ENCODE measurements around the gene BABAM2. TPM values are rescaled to one million over a fixed set of nuclear protein-coding genes. Genes with fewer than 3 reads are reported as not detected.
A peak's percentile ranks its signal among the peaks of the same experiment; 100 is the strongest.

The BABAM2 gene
- total and polyA plus RNA-seq, 11 donors: 22.2 to 75.1 (median 62.5) TPM

- H3K4me1 ChIP-seq: peaks cover 9 to 56% (median 20%) of the 10 kb centered on the region in 12 donors
- peak overlapping the region in 1 of 12 donors; percentile 5 for H3K4me3 ChIP-seq
- H3K9me3 ChIP-seq: no peaks in the 10 kb centered on the region
- H3K27ac ChIP-seq: peak overlapping the region in 1 of 12 donors; percentile 73
- 78 to 83% (median 80%) methylated on average over 27 to 28 of the region's 28 CpGs for WGBS, 4 donors
- TF ChIP-seq POLR2A (IDR thresholded peaks at IDR 0.05) (no peak), CTCF (IDR thresholded peaks at IDR 0.05) (no peak)
- DNase-seq: peak in 3 of 5 donors; percentile 43 to 60 (median 54)
- H3K36me3 ChIP-seq: no peaks in the 10 kb centered on the region
- peak in 1 of 4 donors; percentile 21 for ATAC-seq
- intact Hi-C loops (cut with DNase I): loop anchor here in 3 of 10 donors (5.0 kb wide), 1 partner anchor 33 kb away; the partner anchor contains the start of gene FOSL2 (in 3 of the 3)
- no peaks in the 10 kb centered on the region for H3K27me3 ChIP-seq
Measured at GRCh38 chr2:28359222-28360057, 468.9 kb downstream of the BABAM2 start.

- Histone ChIP-seq H3K27me3 (no peaks in the 10 kb centered on the region), H3K27ac (peak overlapping the region in 2 of 12 donors; percentile 19 to 73), H3K4me3 (no peak overlapping the region), H3K9me3 (no peaks in the 10 kb centered on the region), H3K36me3 (no peaks in the 10 kb centered on the region), H3K4me1 (peaks cover 9 to 60% (median 21%) of the 10 kb centered on the region in 12 donors)
- no peak for DNase-seq
- intact Hi-C loops (cut with DNase I): no loop called here
- 89 to 91% (median 91%) methylated on average over 15 to 16 of the region's 16 CpGs for WGBS, 4 donors
- TF ChIP-seq CTCF (IDR thresholded peaks at IDR 0.05): no peak
- no peak for TF ChIP-seq POLR2A (IDR thresholded peaks at IDR 0.05)
- ATAC-seq: no peak
Measured at GRCh38 chr2:28360058-28360717, 469.7 kb downstream of the BABAM2 start.

GRCh38 chr2:28360718-28361293 is 470.3 kb downstream of the BABAM2 start:
- Histone ChIP-seq H3K27ac (peak overlapping the region in 2 of 12 donors; percentile 19 to 73), H3K27me3 (no peaks in the 10 kb centered on the region), H3K36me3 (no peaks in the 10 kb centered on the region), H3K4me3 (no peak overlapping the region), H3K9me3 (no peaks in the 10 kb centered on the region), H3K4me1 (peaks cover 6 to 60% (median 15%) of the 10 kb centered on the region in 12 donors)
- peak in 1 of 4 donors; percentile 3 for ATAC-seq
- 80 to 83% (median 82%) methylated on average over 12 of the region's 12 CpGs for WGBS, 4 donors
- DNase-seq: peak; percentile 54 to 78 (median 68)
- intact Hi-C loops (cut with DNase I): no loop called here
- no peak for TF ChIP-seq CTCF (IDR thresholded peaks at IDR 0.05)
- TF ChIP-seq POLR2A (IDR thresholded peaks at IDR 0.05): no peak

Data from heart left ventricle (tissue), 16 donors.